ENCODE results near the gene GRIN2D.

GRIN2D gene

DNA sequence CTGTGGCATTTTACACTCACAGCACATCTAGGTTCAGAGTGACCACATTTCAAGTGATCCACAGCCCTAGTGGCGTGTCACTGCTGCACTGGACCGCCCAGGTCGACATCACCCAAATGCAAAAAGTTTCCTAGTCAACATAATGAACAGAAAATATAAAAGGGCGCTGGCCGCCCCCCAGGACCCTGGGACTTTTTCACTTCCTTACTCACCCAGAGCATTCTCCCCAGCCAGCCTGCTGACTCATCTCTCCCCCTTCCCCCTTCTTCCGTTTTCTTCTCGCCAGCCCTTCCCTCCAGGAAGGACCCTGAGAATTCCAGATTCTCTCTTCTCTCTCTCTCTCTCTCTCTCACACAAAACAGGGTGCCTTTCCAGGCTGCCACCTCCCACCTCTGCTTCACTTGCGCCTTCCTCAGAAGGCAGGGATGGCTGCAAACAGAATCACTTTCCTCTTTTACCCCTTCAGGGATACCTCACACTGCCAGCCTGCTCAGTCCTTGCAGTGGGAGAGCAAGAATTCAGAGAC is 31.3 kb downstream of the GRIN2D start:
- TF ChIP-seq, protein P1, sequence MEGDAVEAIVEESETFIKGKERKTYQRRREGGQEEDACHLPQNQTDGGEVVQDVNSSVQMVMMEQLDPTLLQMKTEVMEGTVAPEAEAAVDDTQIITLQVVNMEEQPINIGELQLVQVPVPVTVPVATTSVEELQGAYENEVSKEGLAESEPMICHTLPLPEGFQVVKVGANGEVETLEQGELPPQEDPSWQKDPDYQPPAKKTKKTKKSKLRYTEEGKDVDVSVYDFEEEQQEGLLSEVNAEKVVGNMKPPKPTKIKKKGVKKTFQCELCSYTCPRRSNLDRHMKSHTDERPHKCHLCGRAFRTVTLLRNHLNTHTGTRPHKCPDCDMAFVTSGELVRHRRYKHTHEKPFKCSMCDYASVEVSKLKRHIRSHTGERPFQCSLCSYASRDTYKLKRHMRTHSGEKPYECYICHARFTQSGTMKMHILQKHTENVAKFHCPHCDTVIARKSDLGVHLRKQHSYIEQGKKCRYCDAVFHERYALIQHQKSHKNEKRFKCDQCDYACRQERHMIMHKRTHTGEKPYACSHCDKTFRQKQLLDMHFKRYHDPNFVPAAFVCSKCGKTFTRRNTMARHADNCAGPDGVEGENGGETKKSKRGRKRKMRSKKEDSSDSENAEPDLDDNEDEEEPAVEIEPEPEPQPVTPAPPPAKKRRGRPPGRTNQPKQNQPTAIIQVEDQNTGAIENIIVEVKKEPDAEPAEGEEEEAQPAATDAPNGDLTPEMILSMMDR (IDR thresholded peaks at IDR 0.05; ENCODE audit: control extremely low read depth, extremely low read depth, low read depth, missing control alignments), result no peak
- peak; percentile 65 for DNase-seq (ENCODE audit: extremely low spot score)
- ChIA-PET POLR2A (no interaction called here), CTCF (no interaction called here)

DNA sequence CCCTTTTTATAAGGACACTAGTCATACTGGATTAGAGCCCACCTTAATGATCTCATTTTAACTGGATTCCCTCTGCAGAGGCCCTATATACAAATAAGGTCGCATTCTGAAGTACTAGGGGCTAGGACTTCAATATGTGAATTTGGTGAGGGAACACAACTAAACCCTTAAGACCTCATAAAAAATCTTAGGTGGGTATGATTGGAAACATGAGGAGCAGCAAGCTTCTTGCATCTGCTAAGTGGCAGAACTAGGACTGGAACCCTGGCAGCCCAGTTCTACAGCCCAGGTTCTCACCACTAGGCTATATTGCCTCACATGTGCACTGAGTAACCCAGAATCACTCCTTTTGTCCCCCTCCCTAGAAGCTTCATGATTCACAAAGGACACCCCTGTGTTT is 35.2 kb downstream of the GRIN2D start:
- ChIA-PET POLR2A (no interaction called here), CTCF (interaction anchor here (0.7 to 0.9 kb wide), 2 partner anchors 14 to 16 kb away, joined by 3 read pairs; no protein-coding TSS in a partner anchor)
- TF ChIP-seq, protein P1 (IDR thresholded peaks at IDR 0.05; ENCODE audit: control extremely low read depth, extremely low read depth, low read depth, missing control alignments), result no peak
- DNase-seq (ENCODE audit: extremely low spot score), result no peak

DNA sequence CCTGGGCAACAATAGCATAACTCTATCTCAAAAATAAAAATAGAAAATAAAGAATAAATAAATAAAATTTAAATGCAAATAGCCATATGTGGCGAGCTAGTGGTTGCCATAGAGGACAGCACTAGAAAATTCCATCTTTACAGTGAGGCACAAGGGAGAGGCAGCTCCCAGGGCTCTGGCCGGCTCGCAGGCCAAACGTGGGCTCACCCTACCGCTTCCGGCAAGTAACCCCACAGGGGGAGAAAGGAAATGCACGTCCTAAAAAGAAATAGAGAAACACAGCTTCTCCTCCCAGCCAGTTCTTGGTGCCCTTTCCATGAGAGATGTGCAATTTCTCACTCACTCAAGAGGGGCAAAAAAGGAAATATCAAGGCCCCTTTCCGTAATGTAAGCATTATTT is 39.9 kb downstream of the GRIN2D start:
- POLR2A ChIA-PET, result no interaction called here
- CTCF ChIA-PET, result interaction anchor here (1.6 kb wide), 1 partner anchor 56 kb away, joined by 3 read pairs; no protein-coding TSS in a partner anchor
- no peak for DNase-seq (ENCODE audit: extremely low spot score)
- TF ChIP-seq, protein P1 (IDR thresholded peaks at IDR 0.05; ENCODE audit: control extremely low read depth, extremely low read depth, low read depth, missing control alignments), result no peak

DNA sequence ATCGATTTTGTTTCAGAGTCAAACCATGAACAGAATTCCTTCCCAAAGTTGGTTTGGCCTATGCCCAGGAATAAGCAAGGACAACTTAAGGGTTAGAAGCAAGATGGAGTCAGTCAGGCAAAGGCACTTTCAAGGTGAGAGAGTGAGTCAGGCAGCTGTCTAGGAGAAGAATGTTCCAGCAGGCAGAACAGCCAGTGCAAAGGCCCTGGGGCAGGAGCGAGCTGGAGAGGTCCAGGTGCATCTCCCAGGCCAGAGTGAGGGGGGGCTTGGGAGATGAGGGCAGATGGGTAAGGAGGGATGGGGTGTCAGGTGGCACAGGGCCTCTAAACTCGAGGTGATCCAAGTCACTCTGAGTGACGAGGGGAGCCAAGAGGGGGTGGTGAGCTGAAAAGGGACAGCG is 43.1 kb downstream of the GRIN2D start:
- POLR2A ChIA-PET, result no interaction called here
- TF ChIP-seq, protein P1 (IDR thresholded peaks at IDR 0.05; ENCODE audit: control extremely low read depth, extremely low read depth, low read depth, missing control alignments), result no peak
- no peak for DNase-seq (ENCODE audit: extremely low spot score)
- CTCF ChIA-PET, result interaction anchor here (1.2 kb wide), 1 partner anchor 30 kb away, joined by 3 read pairs; no protein-coding TSS in a partner anchor

DNA sequence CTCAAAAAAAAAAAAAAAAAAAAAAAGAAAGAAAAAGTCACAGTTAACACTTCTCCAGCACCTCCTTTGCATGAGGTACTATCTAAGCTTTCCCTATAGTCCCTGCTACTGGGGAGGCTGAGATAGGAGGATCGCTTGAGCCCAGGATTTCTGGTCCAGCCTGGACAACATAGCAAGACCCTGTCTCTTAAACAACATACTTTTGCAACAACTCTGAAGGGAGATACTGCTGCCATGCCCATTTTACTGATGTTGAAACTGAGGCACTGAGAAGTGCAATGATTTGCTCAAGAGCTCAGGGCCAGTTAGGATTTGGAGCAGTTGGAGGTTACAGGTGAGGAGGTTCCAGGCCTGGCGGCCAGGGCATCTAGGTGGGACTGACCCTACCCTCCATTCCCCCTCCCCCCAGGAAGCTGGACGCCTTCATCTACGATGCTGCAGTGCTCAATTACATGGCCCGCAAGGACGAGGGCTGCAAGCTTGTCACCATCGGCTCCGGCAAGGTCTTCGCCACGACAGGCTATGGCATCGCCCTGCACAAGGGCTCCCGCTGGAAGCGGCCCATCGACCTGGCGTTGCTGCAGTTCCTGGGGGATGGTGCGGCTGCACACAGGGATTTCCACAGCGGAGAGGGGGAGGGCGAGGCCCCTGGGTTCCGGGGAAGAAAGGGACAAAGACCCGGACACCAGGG is 48.0 kb downstream of the GRIN2D start:
- no peak for DNase-seq (ENCODE audit: extremely low spot score)
- ChIA-PET CTCF (interaction anchor here (1.4 to 1.7 kb wide), 2 partner anchors 11 to 168 kb away, joined by 5 to 7 read pairs; no protein-coding TSS in a partner anchor), POLR2A (no interaction called here)
- TF ChIP-seq, protein P1 (IDR thresholded peaks at IDR 0.05; ENCODE audit: control extremely low read depth, extremely low read depth, low read depth, missing control alignments), result no peak

DNA sequence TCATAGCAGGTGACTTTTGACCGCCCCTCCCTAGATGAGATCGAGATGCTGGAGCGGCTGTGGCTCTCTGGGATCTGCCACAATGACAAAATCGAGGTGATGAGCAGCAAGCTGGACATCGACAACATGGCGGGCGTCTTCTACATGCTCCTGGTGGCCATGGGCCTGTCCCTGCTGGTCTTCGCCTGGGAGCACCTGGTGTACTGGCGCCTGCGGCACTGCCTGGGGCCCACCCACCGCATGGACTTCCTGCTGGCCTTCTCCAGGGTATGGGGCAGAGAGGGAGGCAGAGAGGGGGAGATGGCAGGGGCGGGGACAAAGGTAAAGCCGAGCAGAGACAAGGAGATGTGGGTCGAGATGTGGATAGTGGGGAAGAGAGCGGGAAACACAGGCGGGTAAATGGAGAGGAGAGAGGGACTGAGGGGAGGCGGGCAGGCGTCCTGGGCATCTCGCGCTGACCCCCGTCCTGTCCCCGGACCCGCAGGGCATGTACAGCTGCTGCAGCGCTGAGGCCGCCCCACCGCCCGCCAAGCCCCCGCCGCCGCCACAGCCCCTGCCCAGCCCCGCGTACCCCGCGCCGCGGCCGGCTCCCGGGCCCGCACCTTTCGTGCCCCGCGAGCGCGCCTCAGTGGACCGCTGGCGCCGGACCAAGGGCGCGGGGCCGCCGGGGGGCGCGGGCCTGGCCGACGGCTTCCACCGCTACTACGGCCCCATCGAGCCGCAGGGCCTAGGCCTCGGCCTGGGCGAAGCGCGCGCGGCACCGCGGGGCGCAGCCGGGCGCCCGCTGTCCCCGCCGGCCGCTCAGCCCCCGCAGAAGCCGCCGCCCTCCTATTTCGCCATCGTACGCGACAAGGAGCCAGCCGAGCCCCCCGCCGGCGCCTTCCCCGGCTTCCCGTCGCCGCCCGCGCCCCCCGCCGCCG is 48.9 kb downstream of the GRIN2D start:
- POLR2A ChIA-PET, result interaction anchor here (0.6 kb wide), 1 partner anchor 125 kb away, joined by 6 read pairs; no protein-coding TSS in a partner anchor
- CTCF ChIA-PET, result interaction anchor here (1.7 kb wide), 1 partner anchor 12 kb away, joined by 7 read pairs; no protein-coding TSS in a partner anchor
- DNase-seq (ENCODE audit: extremely low spot score), result no peak
- TF ChIP-seq, protein P1 (IDR thresholded peaks at IDR 0.05; ENCODE audit: control extremely low read depth, extremely low read depth, low read depth, missing control alignments), result no peak
